ENCODE measurements around the gene PHLDB2. TPM values are rescaled to one million over a fixed set of nuclear protein-coding genes. Genes with fewer than 3 reads are reported as not detected.
A peak's percentile ranks its signal among the peaks of the same experiment; 100 is the strongest.

Gene PHLDB2
- total RNA-seq, 1 donor from 2014 or later: 57.2 TPM

DNA sequence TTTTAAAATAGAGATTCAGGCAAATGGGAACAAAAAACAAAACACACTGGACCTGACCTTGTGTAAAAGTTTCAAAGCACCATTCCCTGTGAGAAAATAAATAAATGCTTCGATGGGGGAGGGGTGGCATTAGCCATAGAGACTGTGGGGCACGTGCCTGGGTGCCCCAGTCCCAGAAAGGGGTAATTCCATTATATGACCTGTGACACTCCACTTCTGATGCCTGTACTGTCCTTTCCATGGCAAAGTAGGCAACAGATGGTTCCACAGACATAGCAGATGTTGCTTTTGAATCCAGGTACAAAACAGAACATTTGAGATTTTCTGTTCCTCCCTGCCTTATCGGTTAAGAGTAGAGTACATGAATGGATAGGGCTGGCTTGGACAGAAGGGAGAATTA lies 3.9 kb downstream of the PHLDB2 start:
- H3K4me3 ChIP-seq (ENCODE audit: low read depth, low read length): no peak overlapping the region
- H3K27me3 ChIP-seq (ENCODE audit: control insufficient read depth, insufficient read depth, low read length): no peaks in the 10 kb centered on the region
- no peaks in the 10 kb centered on the region for H3K36me3 ChIP-seq (ENCODE audit: control insufficient read depth, insufficient read depth, low read length)
- TF ChIP-seq, protein P1, sequence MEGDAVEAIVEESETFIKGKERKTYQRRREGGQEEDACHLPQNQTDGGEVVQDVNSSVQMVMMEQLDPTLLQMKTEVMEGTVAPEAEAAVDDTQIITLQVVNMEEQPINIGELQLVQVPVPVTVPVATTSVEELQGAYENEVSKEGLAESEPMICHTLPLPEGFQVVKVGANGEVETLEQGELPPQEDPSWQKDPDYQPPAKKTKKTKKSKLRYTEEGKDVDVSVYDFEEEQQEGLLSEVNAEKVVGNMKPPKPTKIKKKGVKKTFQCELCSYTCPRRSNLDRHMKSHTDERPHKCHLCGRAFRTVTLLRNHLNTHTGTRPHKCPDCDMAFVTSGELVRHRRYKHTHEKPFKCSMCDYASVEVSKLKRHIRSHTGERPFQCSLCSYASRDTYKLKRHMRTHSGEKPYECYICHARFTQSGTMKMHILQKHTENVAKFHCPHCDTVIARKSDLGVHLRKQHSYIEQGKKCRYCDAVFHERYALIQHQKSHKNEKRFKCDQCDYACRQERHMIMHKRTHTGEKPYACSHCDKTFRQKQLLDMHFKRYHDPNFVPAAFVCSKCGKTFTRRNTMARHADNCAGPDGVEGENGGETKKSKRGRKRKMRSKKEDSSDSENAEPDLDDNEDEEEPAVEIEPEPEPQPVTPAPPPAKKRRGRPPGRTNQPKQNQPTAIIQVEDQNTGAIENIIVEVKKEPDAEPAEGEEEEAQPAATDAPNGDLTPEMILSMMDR (IDR thresholded peaks at IDR 0.05; ENCODE audit: insufficient read depth, low read length, poor library complexity, severe bottlenecking): no peak
- DNase-seq (ENCODE audit: low read depth): no peak

DNA sequence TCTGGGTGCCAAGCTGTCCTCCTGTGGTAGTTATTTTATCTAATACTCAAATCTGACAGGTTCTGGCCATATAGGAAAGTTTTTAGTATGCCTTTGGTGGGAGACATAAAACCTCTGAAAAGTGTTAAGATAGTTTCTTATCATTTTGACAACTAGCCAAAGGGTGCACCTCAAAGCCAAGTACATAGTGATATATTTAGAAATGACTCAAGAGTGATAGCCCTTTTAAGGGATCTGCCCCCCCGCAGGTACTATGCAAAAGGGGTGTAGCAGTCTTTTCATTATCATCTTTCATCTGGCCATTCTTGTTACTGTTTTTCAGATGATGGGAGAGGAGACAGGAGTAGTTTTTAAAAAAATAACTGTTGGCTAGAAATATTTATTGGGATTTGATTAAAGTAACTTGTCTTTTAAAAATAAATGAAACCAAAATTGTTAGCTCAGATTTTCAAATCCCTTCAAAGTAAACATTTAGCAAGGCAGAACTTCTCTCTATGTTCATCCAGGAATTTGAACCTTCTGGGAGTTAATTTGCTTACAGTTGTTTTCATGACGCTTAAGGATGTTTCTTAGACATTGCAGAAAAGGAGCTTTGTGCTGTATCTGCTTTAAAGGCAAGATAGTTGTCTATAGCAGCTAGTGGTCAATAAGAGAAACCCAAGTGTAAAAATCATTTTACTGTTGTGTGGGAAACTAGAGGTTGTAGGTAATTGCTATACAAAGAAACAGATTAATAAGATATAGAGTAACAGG lies 5.1 kb downstream of the PHLDB2 start:
- no peaks in the 10 kb centered on the region for H3K27me3 ChIP-seq (ENCODE audit: control insufficient read depth, insufficient read depth, low read length)
- TF ChIP-seq, protein P1 (IDR thresholded peaks at IDR 0.05; ENCODE audit: insufficient read depth, low read length, poor library complexity, severe bottlenecking): no peak
- no peak overlapping the region for H3K4me3 ChIP-seq (ENCODE audit: low read depth, low read length)
- H3K36me3 ChIP-seq (ENCODE audit: control insufficient read depth, insufficient read depth, low read length): no peaks in the 10 kb centered on the region
- DNase-seq (ENCODE audit: low read depth): no peak

DNA sequence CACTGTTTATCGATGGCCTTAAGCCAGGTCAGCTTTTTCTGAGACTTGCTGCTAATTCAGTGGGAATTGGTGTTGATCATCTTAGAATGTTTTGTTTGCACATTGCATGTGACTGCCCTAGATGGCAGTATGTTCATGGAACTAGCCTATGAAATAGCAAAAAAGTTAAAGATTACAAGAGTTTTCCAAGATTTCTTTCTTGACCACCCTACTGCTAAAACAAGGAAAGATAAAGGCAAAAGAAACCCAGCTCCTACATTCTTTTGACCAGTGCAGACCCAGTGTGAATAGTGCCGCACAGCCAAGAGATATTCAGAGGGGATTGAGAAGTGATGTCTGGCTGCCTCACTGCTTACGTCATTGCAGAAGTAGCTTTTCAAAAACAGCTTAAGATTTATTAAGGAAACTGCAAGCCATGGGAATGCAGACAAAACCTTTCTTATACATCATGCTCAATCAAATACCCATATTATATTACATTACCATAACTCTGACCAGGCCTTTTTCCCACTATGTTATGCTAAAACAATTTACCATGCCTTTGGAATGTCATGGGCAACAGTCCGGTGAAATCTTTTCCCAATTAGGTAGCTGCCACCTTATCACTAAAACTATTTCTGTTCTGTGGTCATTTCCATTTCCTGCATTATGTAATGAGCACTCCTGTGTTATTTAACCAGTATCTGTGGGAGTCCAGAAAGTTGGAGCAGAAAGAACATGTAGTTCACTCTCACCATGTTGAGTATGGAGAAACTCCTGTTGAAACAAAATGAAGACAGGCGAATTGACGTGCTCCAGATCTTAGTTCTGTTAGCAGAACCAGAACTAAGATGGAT lies 6.0 kb downstream of the PHLDB2 start:
- TF ChIP-seq, protein P1 (IDR thresholded peaks at IDR 0.05; ENCODE audit: insufficient read depth, low read length, poor library complexity, severe bottlenecking): peak; percentile 36
- peaks cover 1% of the 10 kb centered on the region for H3K36me3 ChIP-seq (ENCODE audit: control insufficient read depth, insufficient read depth, low read length)
- H3K27me3 ChIP-seq (ENCODE audit: control insufficient read depth, insufficient read depth, low read length): no peaks in the 10 kb centered on the region
- no peak overlapping the region for H3K4me3 ChIP-seq (ENCODE audit: low read depth, low read length)
- DNase-seq (ENCODE audit: low read depth): no peak

DNA sequence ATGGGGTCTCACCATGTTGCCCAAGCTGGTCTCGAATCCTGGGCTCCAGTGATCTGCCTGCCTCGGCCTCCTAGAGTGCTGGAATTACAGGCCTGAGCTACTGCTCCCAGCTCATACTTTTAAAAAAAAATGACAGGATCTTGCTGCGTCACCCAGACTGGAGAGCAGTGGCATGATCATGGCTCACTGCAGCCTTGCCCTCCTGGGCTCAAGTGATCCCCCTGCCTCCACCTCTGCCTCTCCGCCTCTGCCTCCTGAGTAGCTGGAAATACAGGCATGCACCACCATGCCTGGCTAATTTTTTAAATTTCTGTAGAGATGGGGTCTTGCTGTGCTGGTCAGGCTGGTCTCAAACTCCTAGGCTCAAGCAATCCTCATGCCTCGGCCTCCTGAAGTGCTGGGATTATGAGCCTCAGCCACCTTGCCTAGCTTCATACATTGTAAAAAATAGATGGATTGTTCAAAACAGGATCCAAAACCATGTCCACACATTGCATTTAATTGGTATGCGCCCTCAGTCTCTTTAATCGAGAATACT lies 8.9 kb downstream of the PHLDB2 start:
- Histone ChIP-seq H3K4me3 (ENCODE audit: low read depth, low read length) (no peak overlapping the region), H3K27me3 (ENCODE audit: control insufficient read depth, insufficient read depth, low read length) (no peaks in the 10 kb centered on the region), H3K36me3 (ENCODE audit: control insufficient read depth, insufficient read depth, low read length) (peaks cover 1% of the 10 kb centered on the region)
- TF ChIP-seq, protein P1 (IDR thresholded peaks at IDR 0.05; ENCODE audit: insufficient read depth, low read length, poor library complexity, severe bottlenecking): no peak
- no peak for DNase-seq (ENCODE audit: low read depth)

DNA sequence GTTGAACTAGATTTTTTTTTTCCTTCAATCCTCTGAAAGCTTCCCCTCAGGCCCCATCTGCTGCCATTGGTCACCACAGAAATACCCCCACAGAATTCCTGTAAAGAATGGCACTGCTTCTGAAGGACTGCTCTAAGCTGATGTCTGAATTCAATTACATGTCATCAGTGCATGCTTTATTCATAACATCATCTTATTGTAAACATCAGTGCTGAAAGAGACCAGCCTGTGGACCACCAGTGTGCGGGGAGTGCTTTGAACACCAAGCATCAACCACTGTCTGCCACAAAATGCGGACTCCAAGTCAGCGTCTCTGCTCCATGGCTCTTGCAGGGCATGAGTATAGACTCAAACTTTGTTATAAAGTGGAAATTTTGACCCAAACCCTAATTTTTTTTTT lies 11.6 kb downstream of the PHLDB2 start:
- TF ChIP-seq, protein P1 (IDR thresholded peaks at IDR 0.05; ENCODE audit: insufficient read depth, low read length, poor library complexity, severe bottlenecking): no peak
- no peak overlapping the region for H3K4me3 ChIP-seq (ENCODE audit: low read depth, low read length)
- no peak for DNase-seq (ENCODE audit: low read depth)
- H3K36me3 ChIP-seq (ENCODE audit: control insufficient read depth, insufficient read depth, low read length): peaks cover 1% of the 10 kb centered on the region
- no peaks in the 10 kb centered on the region for H3K27me3 ChIP-seq (ENCODE audit: control insufficient read depth, insufficient read depth, low read length)
